Colonic mucosa (tissue), 4 donors: Measurements from ENCODE around the gene STX3. TPM values are rescaled to one million over a fixed set of nuclear protein-coding genes. Genes with fewer than 3 reads are reported as not detected.
"Not testable (repeated sequence)": the region's sequence is repeated elsewhere in the genome, so short reads cannot be mapped to it uniquely, and the experiment has no call there.

Experiments used
- DNase-seq: peaks from one replicate; pipeline ENCODE4 v3.0.0-alpha.2; 2020
- H3K27ac ChIP-seq: fragments of 200-600 bp; one replicate; pipeline ENCODE4 v1.8.0; 2021
- H3K27me3 ChIP-seq: fragments of 200-600 bp; one replicate; pipeline ENCODE4 v1.8.0; 2021
- H3K36me3 ChIP-seq: fragments of 200-600 bp; one replicate; pipeline ENCODE4 v1.8.0; 2021
- H3K4me1 ChIP-seq: fragments of 200-600 bp; one replicate; pipeline ENCODE4 v1.8.0; 2021; ENCODE audit warnings: mild to moderate bottlenecking
- H3K4me3 ChIP-seq: fragments of 200-600 bp; one replicate; pipeline ENCODE4 v1.8.0; 2021
- H3K9ac ChIP-seq, 2 donors: one replicate each; pipeline ENCODE4 v1.7.0; 2013; ENCODE audit warnings: control low read depth in 2 of 2, low read depth in 2 of 2, low read length in 2 of 2
- H3K9me3 ChIP-seq: fragments of 200-600 bp; one replicate; pipeline ENCODE4 v1.8.0; 2021
- CTCF ChIP-seq: fragments of 200-600 bp; IDR thresholded peaks from one replicate; pipeline ENCODE4 v1.8.0; 2022; ENCODE audit warnings: antibody characterized with exemption, mild to moderate bottlenecking
- intact Hi-C: fragments of 100-400 bp; cut with DNase I; formaldehyde crosslinking; loops from one replicate; pipeline ENCODE4 v1.14.1; 2022
- total RNA-seq, 2 donors: library from RNA; stranded (reverse); fragmentation: NEBNext Ultra II Directional in 1 of 2; extraction: Animal tissue kit (Norgen Biotek cat#: 25700) in 1 of 2; gene quantifications; one replicate each; pipeline ENCODE4 v1.2.1, GENCODE V29; 2021
- donor health status: healthy.
- donor health status: DM: no; HTN: no; CAD: no.
- donor health status: DM: no; HTN: no; CAD: no.

The STX3 gene
- total RNA-seq, 2 donors from 2014 or later = 45.2 to 70.9 TPM

- no peaks in the 10 kb centered on the region for H3K9me3 ChIP-seq
- H3K4me1 ChIP-seq = no peaks in the 10 kb centered on the region
- no peak overlapping the region for H3K27ac ChIP-seq
- no peak for TF ChIP-seq CTCF
- H3K36me3 ChIP-seq = no peaks in the 10 kb centered on the region
- no peaks in the 10 kb centered on the region for H3K27me3 ChIP-seq
- H3K9ac ChIP-seq = no peak overlapping the region
- H3K4me3 ChIP-seq = no peak overlapping the region
- intact Hi-C loops = no loop called here
- no peak for DNase-seq
Measured at GRCh38 chr11:59847626-59848025, 92.5 kb downstream of the STX3 start.

GRCh38 chr11:59848439-59848838 lies 93.3 kb downstream of the STX3 start:
- H3K27me3 ChIP-seq, DNase-seq, intact Hi-C loops, H3K9me3 ChIP-seq, H3K4me1 ChIP-seq, H3K4me3 ChIP-seq, H3K9ac ChIP-seq, H3K36me3 ChIP-seq: not testable (repeated sequence)
- H3K27ac ChIP-seq = peak overlapping the region; percentile 74

- Histone ChIP-seq H3K9ac (no peak overlapping the region), H3K27ac (peak overlapping the region; percentile 74)
- intact Hi-C loops = no loop called here
Measured at GRCh38 chr11:59849129-59849528, 94.0 kb downstream of the STX3 start.

GRCh38 chr11:59849551-59849950 lies 94.4 kb downstream of the STX3 start:
- H3K36me3 ChIP-seq, H3K9ac ChIP-seq, H3K27me3 ChIP-seq, H3K9me3 ChIP-seq, intact Hi-C loops, H3K4me3 ChIP-seq, H3K4me1 ChIP-seq, DNase-seq: not testable (repeated sequence)
- peak overlapping the region; percentile 74 for H3K27ac ChIP-seq

More at GRCh38 chr11:59849129-59849528, 94.0 kb downstream of the STX3 start:
- peak; percentile 58 for DNase-seq
- no peak for TF ChIP-seq CTCF
- H3K9me3 ChIP-seq = no peaks in the 10 kb centered on the region
- H3K4me1 ChIP-seq = no peaks in the 10 kb centered on the region
- H3K27me3 ChIP-seq = no peaks in the 10 kb centered on the region
- no peaks in the 10 kb centered on the region for H3K36me3 ChIP-seq
- H3K4me3 ChIP-seq = no peak overlapping the region

GRCh38 chr11:59851416-59851815 lies 96.2 kb downstream of the STX3 start:
- H3K9me3 ChIP-seq, DNase-seq, H3K4me1 ChIP-seq, H3K9ac ChIP-seq, H3K27me3 ChIP-seq, intact Hi-C loops, H3K27ac ChIP-seq, H3K36me3 ChIP-seq, H3K4me3 ChIP-seq: not testable (repeated sequence)

GRCh38 chr11:59854871-59855270 lies 99.7 kb downstream of the STX3 start:
- intact Hi-C loops = no loop called here
- no peak overlapping the region for H3K27ac ChIP-seq
- no peak for TF ChIP-seq CTCF

More at GRCh38 chr11:59854871-59855270, 99.7 kb downstream of the STX3 start:
- DNase-seq = no peak
- Histone ChIP-seq H3K9me3 (no peaks in the 10 kb centered on the region), H3K27me3 (no peaks in the 10 kb centered on the region), H3K4me1 (no peaks in the 10 kb centered on the region), H3K9ac (no peak overlapping the region), H3K36me3 (no peaks in the 10 kb centered on the region), H3K4me3 (no peak overlapping the region)

Other genes with a start within 250 kb of the STX3 start
- gene OR4D9, start 243.8 kb upstream of the STX3 start, total RNA-seq = not detected
- 10 to 100 TPM; 57.1 to 64.7 TPM for gene OSBP, start 139.6 kb upstream of the STX3 start, total RNA-seq
- gene PATL1, start 86.3 kb upstream of the STX3 start, total RNA-seq = 10 to 100 TPM; 43.3 to 47.3 TPM
- not detected for gene OR10V1, start 41.5 kb upstream of the STX3 start, total RNA-seq
- gene MRPL16, start 55.4 kb downstream of the STX3 start, total RNA-seq = 10 to 100 TPM; 51.6 to 91.3 TPM
- gene CBLIF, start 90.1 kb downstream of the STX3 start, total RNA-seq = under 1 TPM in 1 of 2 donors, not detected in 1; 0.48 TPM
- gene TCN1, start 111.1 kb downstream of the STX3 start, total RNA-seq = under 1 TPM in 1 of 2 donors, not detected in 1; 0.67 TPM
- not detected for gene OOSP3, start 123.4 kb downstream of the STX3 start, total RNA-seq
- not detected for gene OOSP1, start 183.1 kb downstream of the STX3 start, total RNA-seq
- not detected for gene OOSP4A, start 208.7 kb downstream of the STX3 start, total RNA-seq